Nephron progenitor cell (in vitro differentiated cells): Measurements from ENCODE around the gene ZNF691.
A peak's percentile ranks its signal among the peaks of the same experiment; 100 is the strongest.
"Not testable (repeated sequence)": the region's sequence is repeated elsewhere in the genome, so short reads cannot be mapped to it uniquely, and the experiment has no call there.

ENCODE experiments used
- DNase-seq: peaks from one replicate; pipeline ENCODE4 v3.0.0; 2021
- H3K27ac Mint-ChIP-seq: 2 replicates; pipeline ENCODE4 v1.8.0; 2021; ENCODE audit warnings: mild to moderate bottlenecking, moderate library complexity, mixed read lengths
- H3K27me3 Mint-ChIP-seq: 2 replicates; pipeline ENCODE4 v1.8.0; 2021; ENCODE audit warnings: mild to moderate bottlenecking, low read depth, mixed read lengths; ENCODE audit not compliant: poor library complexity
- H3K36me3 Mint-ChIP-seq: 2 replicates; pipeline ENCODE4 v1.8.0; 2021; ENCODE audit warnings: low read depth, mixed read lengths
- H3K4me1 Mint-ChIP-seq: 2 replicates; pipeline ENCODE4 v1.8.0; 2021; ENCODE audit warnings: mixed read lengths
- H3K4me3 Mint-ChIP-seq: 2 replicates; pipeline ENCODE4 v1.8.0; 2021; ENCODE audit warnings: mild to moderate bottlenecking, moderate library complexity, mixed read lengths
- H3K9me3 Mint-ChIP-seq: 2 replicates; pipeline ENCODE4 v1.8.0; 2021; ENCODE audit warnings: mild to moderate bottlenecking, moderate library complexity, mixed read lengths
- TF ChIP-seq, protein P1 (sequence below): fragments of 200-600 bp; sonication (generic); IDR thresholded peaks from 2 replicates; pipeline ENCODE4 v1.5.0; 2021; ENCODE audit warnings: antibody characterized with exemption

ZNF691 gene

GRCh38 chr1:42866549-42866948 lies 20.1 kb downstream of the ZNF691 start:
- DNase-seq = no peak
- peaks cover 29% of the 10 kb centered on the region for H3K9me3 Mint-ChIP-seq
- no peak overlapping the region for H3K27ac Mint-ChIP-seq
- no peak overlapping the region for H3K4me3 Mint-ChIP-seq
- TF ChIP-seq, protein P1, sequence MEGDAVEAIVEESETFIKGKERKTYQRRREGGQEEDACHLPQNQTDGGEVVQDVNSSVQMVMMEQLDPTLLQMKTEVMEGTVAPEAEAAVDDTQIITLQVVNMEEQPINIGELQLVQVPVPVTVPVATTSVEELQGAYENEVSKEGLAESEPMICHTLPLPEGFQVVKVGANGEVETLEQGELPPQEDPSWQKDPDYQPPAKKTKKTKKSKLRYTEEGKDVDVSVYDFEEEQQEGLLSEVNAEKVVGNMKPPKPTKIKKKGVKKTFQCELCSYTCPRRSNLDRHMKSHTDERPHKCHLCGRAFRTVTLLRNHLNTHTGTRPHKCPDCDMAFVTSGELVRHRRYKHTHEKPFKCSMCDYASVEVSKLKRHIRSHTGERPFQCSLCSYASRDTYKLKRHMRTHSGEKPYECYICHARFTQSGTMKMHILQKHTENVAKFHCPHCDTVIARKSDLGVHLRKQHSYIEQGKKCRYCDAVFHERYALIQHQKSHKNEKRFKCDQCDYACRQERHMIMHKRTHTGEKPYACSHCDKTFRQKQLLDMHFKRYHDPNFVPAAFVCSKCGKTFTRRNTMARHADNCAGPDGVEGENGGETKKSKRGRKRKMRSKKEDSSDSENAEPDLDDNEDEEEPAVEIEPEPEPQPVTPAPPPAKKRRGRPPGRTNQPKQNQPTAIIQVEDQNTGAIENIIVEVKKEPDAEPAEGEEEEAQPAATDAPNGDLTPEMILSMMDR = no peak
- H3K27me3 Mint-ChIP-seq = peaks cover 36% of the 10 kb centered on the region
- H3K36me3 Mint-ChIP-seq = no peaks in the 10 kb centered on the region
- H3K4me1 Mint-ChIP-seq = no peaks in the 10 kb centered on the region

GRCh38 chr1:42868466-42868865 lies 22.1 kb downstream of the ZNF691 start:
- not testable (repeated sequence) for H3K4me3 Mint-ChIP-seq, H3K4me1 Mint-ChIP-seq, H3K36me3 Mint-ChIP-seq, DNase-seq, H3K27ac Mint-ChIP-seq
- peaks cover 28% of the 10 kb centered on the region for H3K9me3 Mint-ChIP-seq
- peaks cover 42% of the 10 kb centered on the region for H3K27me3 Mint-ChIP-seq

DNA sequence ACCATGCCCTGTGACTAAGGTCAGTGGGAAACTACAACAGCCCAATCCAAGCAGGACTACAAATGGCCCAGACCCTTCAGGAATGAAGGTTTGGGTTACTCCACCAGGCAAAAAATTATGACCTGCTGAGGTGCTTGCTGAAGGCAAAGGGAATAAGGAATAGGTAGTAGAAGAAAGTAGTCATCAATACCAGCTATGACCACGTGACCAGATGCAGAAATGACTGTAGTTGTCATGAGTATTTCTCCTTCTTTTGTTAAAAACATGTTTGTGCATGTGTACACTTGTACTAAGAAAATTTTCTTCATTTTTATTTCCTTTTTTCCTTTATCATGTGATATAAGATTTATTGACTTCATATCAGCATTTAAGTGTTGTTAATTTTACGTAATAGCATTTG lies 22.8 kb downstream of the ZNF691 start:
- H3K4me3 Mint-ChIP-seq, H3K36me3 Mint-ChIP-seq: not testable (repeated sequence)

DNA sequence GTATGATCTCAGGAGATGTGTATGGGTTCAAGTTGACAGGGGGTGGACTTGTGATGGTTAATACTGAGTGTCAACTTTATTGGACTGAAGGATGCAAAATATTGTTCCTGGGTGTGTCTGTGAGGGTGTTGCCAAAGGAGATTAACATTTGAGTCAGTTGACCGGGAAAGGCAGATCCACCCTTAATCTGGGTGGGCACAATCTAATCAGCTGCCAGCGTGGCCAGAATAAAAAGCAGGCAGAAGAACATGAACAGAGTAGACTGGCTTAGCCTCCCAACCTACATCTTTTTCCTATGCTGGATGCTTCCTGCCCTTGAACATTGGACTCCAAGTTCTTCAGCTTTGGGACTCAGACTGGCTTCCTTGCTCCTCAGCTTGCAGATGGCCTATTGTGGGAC lies 23.3 kb downstream of the ZNF691 start:
- not testable (repeated sequence) for H3K4me1 Mint-ChIP-seq, H3K36me3 Mint-ChIP-seq, DNase-seq, H3K4me3 Mint-ChIP-seq, H3K27ac Mint-ChIP-seq
- Mint-ChIP-seq H3K27me3 (peaks cover 40% of the 10 kb centered on the region), H3K9me3 (peaks cover 30% of the 10 kb centered on the region)

More for the DNA sequence above, 22.8 kb downstream of the ZNF691 start:
- H3K27ac Mint-ChIP-seq, H3K4me1 Mint-ChIP-seq, DNase-seq: not testable (repeated sequence)
- peaks cover 38% of the 10 kb centered on the region for H3K27me3 Mint-ChIP-seq
- H3K9me3 Mint-ChIP-seq = peaks cover 30% of the 10 kb centered on the region

DNA sequence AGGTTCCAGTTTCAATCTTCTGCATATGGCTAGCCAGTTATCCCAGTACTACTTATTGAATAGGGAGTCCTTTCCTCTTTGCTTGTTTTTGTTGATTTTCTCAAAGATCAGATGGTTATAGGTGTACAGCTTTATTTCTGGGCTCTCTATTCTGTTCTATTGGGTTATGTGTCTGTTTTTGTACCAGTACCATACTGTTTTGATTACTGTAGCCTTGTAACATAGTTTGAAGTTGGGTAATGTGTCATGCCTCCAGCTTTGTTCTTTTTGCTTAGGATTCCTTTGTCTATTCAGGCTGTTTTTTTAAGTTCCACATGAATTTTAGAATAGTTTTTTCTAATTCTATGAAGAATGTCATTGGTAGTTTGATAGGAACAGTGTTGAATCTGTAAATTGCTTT lies 26.7 kb downstream of the ZNF691 start:
- H3K4me3 Mint-ChIP-seq, DNase-seq, H3K27ac Mint-ChIP-seq, H3K36me3 Mint-ChIP-seq, H3K4me1 Mint-ChIP-seq: not testable (repeated sequence)
- Mint-ChIP-seq H3K27me3 (peaks cover 35% of the 10 kb centered on the region), H3K9me3 (peaks cover 28% of the 10 kb centered on the region)

GRCh38 chr1:42873670-42874069 lies 27.3 kb downstream of the ZNF691 start:
- Mint-ChIP-seq H3K4me1 (peaks cover 12% of the 10 kb centered on the region), H3K27me3 (peaks cover 37% of the 10 kb centered on the region), H3K36me3 (no peaks in the 10 kb centered on the region), H3K9me3 (peaks cover 28% of the 10 kb centered on the region), H3K27ac (no peak overlapping the region), H3K4me3 (no peak overlapping the region)
- TF ChIP-seq, protein P1 = no peak
- no peak for DNase-seq

DNA sequence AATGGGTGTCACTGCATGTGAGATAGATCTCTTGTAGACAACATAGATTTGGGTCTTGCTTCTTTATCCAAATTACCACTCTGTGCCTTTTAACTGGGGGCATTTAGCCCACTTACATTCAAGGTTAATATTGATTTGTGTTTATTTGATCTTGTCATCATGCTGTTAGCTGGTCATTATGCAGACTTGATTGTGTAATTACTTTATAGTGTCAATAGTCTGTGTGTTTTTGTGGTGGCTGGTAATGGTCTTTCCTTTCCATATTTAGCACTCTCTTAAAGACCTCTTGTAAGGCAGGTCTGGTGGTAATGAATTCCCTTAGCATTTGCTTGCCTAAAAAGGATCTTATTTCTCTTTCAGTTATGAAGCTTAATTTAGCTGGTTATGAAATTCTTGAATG lies 29.6 kb downstream of the ZNF691 start:
- Mint-ChIP-seq H3K9me3 (peaks cover 27% of the 10 kb centered on the region), H3K27ac (no peak overlapping the region), H3K27me3 (peaks cover 26% of the 10 kb centered on the region), H3K36me3 (no peaks in the 10 kb centered on the region), H3K4me3 (no peak overlapping the region), H3K4me1 (peaks cover 12% of the 10 kb centered on the region)
- TF ChIP-seq, protein P1 = no peak
- DNase-seq = no peak

GRCh38 chr1:42877380-42877779 lies 31.0 kb downstream of the ZNF691 start:
- peaks cover 23% of the 10 kb centered on the region for H3K9me3 Mint-ChIP-seq
- DNase-seq = no peak
- no peak overlapping the region for H3K4me3 Mint-ChIP-seq
- peaks cover 19% of the 10 kb centered on the region for H3K27me3 Mint-ChIP-seq
- H3K36me3 Mint-ChIP-seq = no peaks in the 10 kb centered on the region
- H3K4me1 Mint-ChIP-seq = peaks cover 12% of the 10 kb centered on the region
- TF ChIP-seq, protein P1 = no peak
- H3K27ac Mint-ChIP-seq = peak overlapping the region; percentile 21
